ENCODE measurements around the gene CAMTA1.

- no peak for TF ChIP-seq CTCF (IDR thresholded peaks at IDR 0.05; ENCODE audit: insufficient read depth, low read length, poor library complexity, severe bottlenecking)
- no peak for TF ChIP-seq EZH2phosphoT487 (conservative IDR thresholded peaks at IDR 0.05; ENCODE audit: low read length)
Observed at GRCh38 chr1:7322283-7322785, 537.1 kb downstream of the CAMTA1 start.

Measured in SU-DHL-6 (cell line).